Nucleus accumbens (tissue), 56 donors: ENCODE results near the gene MYO5A.
"Not testable (repeated sequence)": the region's sequence is repeated elsewhere in the genome, so short reads cannot be mapped to it uniquely, and the experiment has no call there.

Experiments used
- DNase-seq, 56 donors: peaks; one replicate each; lab custom pipeline; 2025; lab: John Stamatoyannopoulos, UW

Gene MYO5A

DNA sequence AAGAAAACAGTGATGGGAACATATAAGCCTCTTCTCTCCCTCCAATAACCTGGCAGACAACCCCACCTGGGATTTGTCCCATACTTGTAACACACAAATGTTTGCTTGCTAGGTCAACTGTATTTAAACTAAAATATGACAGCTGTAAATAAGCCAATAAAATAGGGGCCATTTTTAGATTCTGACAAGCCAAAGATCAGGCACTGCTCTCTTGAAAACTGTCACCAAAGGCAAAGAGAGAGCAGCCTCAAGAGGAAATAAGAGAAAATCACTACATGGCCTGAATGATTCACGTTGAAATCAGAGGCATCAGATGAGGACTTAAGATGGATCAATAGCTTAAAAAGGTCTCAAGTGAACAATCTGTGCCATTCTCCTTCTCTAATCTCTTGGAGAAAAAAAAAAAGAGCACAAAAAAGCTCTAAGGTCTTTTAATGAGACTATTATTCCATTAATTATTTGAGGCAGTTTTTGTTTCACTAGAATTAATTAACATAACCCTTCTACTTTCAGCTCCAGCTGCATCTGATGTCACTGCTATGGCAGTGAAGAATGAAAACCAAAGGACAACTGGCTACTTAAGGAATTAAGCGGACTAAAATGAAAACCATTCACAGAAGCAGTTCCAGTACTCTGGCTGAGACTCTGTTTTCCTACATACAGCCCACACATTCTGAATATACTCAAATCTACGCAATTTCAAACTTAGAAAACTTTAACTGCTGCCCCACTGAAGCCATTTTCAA lies 19.0 kb downstream of the MYO5A start:
- no peak for DNase-seq

DNA sequence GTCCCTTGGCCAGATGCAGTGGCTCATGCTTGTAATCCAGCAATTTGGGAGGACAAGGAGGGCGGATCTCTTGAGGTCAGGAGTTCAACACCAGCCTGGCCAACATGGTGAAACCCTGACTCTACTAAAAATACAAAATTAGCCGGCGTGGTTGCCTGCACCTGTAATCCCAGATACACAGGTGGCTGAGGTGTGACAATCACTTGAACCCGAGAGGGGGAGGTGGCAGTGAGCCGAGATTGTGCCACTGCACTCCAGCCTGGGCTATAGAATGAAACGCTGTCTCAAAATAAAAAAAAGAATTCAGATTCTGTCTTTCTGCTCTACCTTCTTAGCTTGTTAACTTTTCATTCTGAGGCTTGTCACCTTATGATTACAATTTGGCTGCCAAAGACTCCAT lies 22.1 kb downstream of the MYO5A start:
- DNase-seq: no peak

DNA sequence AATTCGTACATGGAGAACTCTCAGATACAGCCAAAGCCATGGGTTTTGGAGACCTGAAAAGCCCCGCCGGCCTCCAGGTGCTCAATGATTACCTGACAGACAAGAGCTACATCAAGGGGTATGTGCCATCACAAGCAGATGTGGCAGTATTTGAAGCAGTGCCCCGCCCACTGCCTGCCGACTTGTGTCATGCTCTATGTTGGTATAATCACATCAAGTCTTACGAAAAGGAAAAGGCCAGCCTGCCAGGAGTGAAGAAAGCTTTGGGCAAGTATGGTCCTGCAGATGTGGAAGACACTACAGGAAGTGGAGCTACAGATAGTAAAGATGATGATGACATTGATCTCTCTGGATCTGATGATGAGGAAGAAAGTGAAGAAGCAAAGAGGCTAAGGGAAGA lies 23.5 kb downstream of the MYO5A start:
- no peak for DNase-seq

DNA sequence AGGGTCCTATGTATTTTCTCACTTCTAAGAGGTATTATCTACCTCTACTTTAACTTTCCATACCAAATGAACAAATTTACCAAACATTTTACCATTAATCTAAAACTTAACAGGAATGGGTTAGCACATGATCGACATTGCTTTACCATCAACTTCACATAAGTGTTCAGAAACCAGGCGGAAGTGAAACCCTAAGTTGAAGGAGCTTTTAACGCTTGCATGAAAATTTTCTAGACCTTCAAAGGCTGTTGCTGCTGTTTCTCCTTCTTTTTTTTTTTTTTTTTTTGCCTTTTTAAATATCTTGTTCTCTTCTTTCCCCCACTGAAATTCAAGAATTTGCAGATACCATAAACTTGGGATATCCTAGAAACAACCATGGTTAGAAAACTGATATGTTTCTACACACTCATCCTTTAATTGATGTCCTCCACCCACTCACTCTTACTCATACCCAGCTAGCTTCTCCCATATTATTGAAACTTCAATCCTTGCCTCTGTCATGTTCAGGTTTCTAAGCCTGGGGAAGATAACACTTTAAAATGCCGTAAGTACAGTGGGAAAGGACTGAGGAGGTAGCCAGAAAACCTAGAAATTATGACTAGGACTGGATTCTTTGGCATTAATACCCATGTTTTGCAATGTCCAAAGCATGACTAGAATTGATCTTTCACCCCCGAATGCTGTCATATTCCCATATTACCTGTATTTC lies 24.7 kb downstream of the MYO5A start:
- no peak for DNase-seq

DNA sequence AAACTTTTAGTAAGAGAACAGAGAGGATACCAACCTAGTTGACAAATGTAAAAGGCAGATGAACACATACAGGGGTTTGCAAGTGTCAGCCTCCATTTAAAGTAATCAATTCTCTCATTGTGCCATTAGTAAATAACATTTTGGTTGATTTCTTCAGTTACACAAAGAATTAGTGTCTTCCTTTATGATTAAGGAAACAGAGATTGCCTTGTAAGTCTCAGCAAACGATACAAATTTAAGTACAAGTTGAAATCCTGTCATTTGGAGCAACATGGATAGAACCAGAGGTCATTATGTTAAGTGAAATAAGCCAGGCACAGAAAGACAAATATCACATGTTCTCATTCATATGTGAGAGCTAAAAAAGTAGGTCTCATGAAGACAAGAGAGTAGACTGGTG lies 26.1 kb downstream of the MYO5A start:
- no peak for DNase-seq

DNA sequence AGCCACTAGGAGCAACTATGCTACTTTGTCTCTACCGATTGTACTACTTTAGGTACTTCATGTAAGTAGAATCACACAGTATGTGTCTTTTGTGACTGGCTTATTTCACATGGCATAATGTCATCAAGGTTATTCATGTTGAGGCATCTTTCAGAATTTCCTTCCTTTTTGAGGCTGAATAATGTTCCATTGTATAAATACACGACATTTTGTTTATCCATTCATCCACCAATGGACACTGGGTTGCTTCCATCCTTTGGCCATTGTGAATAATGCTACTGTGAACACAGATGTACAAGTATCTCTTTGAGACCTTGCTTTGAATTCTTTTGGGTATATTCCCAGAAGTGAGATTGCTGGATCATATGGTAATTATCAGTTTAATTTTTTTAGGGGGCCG lies 29.2 kb downstream of the MYO5A start:
- DNase-seq: no peak

DNA sequence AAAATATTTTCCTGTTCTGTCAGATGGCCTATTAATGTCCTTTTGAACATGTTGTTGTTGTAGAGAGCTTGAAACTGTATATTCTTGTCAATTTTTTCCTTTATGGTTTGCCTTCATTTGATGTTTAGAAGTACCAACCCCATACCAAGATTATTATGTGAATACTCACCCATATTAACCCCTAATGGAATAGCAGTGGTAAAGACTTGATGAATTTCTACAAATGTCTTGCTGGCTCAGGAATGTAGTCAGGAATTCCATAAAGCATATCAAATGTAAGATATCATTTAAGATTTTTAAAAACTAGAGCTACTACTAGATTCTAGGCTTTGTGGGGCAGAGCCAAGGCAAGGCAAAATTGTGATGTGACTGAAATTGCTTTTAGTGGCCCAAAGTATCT lies 30.0 kb downstream of the MYO5A start:
- DNase-seq: no peak

DNA sequence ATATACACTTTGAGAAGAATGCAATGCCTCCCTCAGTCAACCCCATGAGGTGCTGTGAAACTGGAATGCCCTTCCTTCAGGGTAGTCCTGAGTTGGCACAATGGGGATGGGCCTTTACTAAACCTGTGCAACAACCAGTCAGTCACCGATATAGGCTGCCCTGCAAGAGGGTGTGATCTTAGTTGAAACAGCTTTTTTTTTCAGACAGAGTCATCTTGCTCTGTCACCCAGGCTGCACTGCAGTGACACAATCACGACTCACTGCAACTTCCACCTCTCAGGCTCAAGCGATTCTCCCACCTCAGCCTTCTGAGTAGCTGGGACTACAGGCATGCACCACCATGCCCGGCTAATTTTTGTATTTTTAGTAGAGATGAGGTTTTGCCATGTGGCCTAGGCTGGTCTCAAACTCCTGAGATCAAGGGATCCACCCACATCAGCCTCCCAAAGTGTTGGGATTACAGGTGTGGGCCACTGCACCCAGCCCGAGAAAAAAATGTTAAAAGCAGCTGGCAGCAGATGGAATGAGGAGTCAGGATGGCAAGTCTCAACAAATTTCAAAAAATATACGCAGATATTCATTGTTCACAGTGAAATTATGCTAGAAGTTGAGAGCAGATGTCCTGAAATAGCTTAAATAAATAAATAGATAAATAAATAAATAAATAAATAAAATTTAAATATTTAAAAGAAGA lies 31.8 kb downstream of the MYO5A start:
- DNase-seq: no peak

DNA sequence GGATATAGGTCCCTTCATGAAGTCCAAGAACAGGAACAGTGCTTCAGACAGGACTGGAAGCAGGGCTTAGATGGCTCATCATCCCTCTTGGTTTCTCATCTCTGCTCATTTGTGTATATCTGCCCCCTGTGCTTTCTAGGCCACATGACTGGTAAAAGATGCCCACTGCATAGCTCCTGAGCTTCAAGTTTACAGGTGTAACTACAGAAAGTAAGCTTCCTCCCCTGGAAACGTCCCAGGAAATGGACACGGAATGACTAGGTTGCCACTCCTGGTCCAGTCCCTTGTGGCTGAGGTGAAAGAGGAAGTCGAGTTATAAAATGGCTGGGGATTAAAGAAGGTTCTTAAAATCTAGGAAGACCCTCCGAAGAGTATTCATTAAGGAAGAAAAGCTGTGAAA lies 32.5 kb downstream of the MYO5A start:
- no peak for DNase-seq

DNA sequence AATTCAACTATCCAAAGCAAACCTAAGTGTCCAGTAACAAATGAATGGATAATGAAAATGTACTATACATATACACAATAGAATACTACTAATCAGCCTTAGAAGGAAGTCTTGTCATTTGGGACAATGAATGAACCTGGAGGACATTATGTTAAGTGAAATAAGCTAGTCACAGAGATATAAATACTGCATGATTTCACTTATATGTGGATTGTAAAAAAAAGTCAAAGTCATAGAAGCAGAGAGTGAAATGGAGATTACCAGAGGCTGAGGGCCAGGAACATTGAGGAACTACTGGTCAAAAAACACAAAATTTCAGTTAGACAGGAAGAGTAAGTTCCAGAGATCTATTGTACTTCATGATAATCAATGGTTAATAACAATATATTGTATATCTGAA lies 33.6 kb downstream of the MYO5A start:
- DNase-seq: no peak

DNA sequence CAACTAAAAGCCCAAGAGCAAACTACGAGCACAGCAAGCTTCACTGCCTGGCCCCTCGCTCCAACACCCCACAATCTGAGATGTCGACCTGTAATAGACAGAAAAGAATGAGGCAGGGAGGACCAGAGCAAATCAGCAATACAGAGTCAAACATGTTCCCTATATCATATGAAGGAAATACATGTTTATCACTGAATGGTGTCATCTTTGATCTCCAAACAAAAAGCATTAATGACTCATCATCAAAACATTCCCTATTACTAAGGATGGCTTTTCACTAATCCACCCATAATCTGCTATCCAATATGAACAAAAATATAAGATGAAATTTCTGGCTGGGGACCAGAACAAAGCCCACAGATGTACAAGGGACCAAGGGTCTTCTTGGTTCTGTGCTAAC lies 34.7 kb downstream of the MYO5A start:
- no peak for DNase-seq

DNA sequence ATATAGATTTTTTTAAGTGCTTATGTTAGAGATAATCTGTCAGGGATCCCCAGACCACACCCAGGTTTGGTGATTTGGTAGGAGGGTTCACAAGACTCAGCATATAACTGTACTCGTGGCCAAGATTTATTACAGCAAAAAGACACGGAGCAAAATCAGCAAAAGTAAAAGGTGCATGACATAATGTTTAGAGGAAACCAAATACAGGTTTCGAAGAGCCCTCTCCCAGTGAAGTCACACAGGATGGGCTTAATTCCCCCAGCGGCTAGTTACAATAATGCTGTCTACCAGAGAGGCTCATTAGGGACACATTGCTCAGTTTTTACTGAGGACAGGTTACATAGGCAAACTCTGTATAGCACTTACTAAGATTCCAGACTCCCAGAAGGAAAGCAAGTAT lies 36.5 kb downstream of the MYO5A start:
- DNase-seq: no peak

DNA sequence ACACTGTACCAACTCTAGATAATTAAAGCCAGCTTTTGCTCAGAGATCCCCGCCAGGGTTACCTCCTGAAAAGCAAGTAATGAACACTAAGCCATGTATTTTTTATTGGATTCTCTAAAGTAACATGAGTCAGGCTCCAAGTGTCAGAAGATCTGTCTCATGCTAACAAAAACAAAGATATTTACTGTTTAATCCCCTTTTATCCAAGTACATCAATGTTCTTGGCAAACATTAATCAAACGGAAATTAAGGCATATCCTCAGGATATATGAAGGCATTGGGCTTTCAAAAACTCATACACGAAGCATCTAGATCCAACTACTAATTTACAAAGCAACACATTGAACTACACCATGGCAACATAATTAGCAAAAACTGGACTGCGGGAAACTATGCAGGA lies 37.2 kb downstream of the MYO5A start:
- DNase-seq: no peak

DNA sequence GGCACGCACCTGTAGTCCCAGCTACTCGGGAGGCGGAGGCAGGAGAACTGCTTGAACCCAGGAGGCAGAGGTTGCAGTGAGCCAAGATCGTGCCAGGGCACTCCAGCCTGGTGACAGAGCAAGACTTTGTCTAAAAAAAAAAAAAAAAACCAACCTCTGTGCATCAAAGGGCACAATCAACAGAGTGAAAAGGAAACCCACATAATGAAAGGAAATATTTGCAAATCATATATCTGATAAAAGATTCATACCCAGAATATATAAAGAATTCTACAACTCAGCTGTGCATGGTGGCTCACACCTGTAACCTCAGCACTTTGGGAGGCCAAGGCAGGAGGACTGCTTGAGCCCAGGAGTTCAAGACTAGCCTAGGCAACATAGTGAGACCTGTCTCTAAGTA lies 39.2 kb downstream of the MYO5A start:
- DNase-seq: not testable (repeated sequence)

DNA sequence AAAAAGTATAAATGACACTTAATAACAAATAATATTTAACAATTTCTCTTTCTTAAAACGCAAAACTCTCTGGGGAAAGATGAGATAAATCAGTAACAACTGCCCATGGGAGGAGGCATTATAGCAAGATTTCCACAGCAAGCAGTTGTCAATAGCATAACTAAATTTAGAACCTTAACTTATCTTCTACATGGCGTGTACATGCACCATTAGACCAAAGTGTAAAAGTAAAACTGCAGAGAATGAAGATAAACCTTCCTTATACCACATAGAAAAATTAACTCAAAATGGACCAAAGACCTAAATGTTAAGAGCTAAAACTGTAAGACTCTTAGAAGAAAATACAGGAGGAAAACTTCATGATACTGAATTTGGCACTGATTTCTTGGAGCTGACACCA lies 39.9 kb downstream of the MYO5A start:
- DNase-seq: no peak

DNA sequence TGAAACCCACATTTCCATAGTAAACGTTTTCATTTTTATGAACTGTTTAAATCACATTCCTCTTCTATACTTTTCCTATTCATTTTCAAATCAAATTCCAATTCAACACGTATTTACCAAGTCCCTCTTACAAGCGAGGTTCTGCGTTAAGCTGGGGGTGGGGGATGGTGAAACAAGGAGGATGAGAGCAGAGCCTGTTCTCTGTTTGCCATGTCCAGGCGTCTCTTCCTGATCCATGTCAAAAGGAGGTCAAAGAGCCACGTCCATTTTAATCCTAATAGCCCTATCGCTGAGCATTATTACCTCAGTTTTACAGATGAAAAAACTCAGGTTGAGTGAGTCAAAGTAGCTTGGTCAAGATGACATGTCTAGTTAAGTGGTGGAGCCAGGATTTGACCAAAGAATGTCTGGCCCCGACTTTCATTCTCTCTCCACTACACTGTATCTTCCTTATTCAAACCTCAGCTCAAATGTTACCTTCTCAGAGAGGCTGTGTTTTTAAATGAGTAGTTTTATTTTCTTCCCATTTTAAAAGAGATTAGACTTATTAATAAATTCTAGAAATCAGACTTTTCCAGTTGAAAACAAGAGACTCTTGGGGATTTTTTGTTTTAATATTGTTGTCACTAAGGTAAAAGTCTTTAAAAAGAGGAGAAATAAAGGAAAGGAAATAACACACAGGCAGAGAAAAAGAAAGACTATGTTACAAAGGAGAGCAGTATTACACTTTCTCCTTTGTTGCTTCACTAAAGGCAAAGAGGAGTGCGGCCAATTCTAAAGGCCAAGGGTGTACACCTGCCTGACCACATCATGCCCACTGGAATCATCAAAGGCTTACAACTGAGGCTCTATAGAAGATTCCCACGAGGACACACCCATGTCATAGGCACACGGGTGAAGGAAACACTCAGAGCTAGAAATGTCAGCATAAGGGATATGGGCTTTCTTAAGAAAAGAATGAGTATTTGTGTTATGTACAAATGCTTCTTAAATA lies 42.4 kb downstream of the MYO5A start:
- peak in 25 of 56 donors; percentile 7 to 44 (median 27) for DNase-seq

DNA sequence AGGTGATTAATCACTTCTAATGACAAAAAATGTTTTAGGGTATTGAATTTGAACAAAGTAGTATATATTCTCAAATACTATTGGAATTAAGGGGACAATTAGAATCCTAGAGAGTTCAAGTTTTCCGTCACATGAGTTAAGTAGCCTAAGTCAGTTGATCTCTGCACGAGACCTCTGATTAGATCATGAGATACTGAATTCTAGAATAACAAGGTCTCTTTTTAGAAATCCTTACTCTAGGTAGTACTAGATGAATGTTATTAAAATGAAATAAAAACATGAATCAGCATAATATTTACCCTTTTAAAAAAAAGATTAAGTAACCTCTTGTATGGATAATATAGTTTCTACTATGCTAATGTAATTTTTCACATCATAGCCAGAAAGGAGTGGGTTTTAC lies 43.4 kb downstream of the MYO5A start:
- no peak for DNase-seq

DNA sequence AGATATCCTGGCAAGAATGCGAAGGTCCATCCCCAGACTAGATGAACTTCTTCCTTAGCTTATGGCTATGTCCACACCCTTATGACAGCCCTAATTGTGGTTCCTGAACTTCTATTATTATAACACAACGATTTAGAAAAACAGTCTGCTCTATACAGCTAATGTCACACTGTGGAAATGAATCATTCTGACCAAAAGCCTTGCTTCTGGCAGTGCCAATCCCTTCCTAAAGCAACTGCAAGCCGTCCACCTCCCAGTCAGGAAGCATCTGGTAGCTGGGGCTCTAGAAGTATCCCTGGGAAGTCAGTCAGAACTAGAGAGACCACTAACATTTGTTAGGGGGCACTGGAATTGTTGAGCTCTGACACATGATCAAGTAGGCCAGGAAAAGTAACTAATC lies 45.0 kb downstream of the MYO5A start:
- no peak for DNase-seq

DNA sequence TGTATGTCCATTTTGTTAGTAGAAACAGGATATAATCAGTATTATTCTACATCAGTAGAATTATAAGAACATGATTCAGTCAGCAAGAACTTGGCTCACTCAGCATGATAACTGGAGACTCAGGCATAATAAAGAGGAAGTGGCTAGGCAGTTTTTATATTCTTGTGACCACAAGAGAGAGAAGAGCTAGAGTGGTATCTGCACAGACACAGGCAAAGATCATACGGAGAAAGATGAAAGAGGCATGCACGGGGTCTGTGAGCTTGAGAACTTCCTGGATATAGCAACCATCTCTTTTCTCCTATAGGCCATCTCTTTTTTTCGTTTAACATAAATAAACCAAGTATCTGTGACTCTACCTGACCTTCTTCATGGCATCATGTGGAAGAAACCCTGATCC lies 46.8 kb downstream of the MYO5A start:
- DNase-seq: no peak

DNA sequence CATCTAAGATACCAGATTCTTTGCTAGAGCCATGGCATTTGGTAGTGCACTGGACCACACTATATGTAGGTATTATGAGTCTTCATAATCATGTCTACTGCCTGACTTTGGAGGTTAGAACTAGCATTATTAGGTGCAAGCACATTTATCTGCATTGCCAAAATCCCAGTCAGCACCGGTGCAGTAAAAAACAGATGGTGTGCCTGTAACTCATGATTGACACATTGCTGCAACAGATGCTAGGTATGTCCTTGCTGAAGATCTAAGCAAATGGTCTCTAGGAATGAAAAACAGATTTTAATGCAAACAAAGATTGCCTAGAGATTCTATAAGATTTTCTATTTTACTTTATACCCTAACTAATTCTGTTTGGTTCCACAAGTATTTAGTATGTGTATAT lies 47.7 kb downstream of the MYO5A start:
- DNase-seq: no peak

DNA sequence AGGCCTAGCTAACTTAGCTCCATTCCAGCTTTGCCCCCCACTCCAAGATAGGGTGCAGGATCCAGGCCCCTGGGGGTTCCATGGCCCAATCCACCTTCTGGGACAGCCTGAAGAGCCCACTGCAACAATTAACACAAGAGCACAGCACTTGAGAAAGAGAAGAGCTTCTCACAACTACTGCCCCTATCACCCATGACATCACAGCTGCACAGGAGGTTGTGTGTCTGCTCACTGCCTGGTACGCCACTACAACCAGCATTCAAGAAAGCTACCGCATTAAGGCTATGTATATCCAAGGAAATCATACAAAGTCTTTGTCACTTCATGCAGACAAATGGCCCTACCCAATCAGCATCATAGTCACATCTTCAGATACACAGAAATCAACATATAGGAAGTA lies 62.0 kb downstream of the MYO5A start:
- DNase-seq: no peak
